K562 (cell line): Measurements from ENCODE around the gene ACOT7. TPM values are rescaled to one million over a fixed set of nuclear protein-coding genes. Genes with fewer than 3 reads are reported as not detected.

Experiments
- ATAC-seq: fragments of 200-7000 bp; cut with Tn5 transposase; 3 replicates; pipeline ENCODE4 v1.9.1; 2020; ENCODE audit warnings: moderate library complexity
- BruUV-seq: library from RNA; stranded (reverse); fragments of 400-500 nt; replicated peaks from 2 replicates; lab custom pipeline; 2021; lab: Mats Ljungman, UMichigan
- CTCF ChIA-PET: fragments of 300-600 bp; formaldehyde crosslinking; extraction: SDS; loops from one replicate; lab custom pipeline; 2021; ENCODE audit warnings: low intra/inter-chr PET ratio; lab: Yijun Ruan, JAX
- POLR2A ChIA-PET: fragments of 300-600, 350-650 bp; sonication (Branson Sonifier 250); formaldehyde crosslinking; extraction: SDS; loops from one replicate; lab custom pipeline; 2021; ENCODE audit warnings: antibody characterized with exemption, inconsistent platforms; lab: Yijun Ruan, JAX
- DNase-seq, 4 experiments: peaks; one replicate each; pipeline versions ENCODE4 v3.0.0 to v3.0.0-alpha.2; 2011 to 2018; ENCODE audit warnings: low spot score in 3 of 4, mixed read lengths in 3 of 4; ENCODE audit errors: extremely low read depth in 1 of 4
- FAIRE-seq: peaks from 2 replicates; lab custom pipeline; 2011; peaks lifted over from hg19 to GRCh38; lab: Jason Lieb, UNC
- H2AFZ ChIP-seq: 2 replicates; pipeline ENCODE4 v1.6.0; 2011; ENCODE audit warnings: low read depth, low read length, control low read depth, inconsistent platforms
- H3K27ac ChIP-seq: fragments of 200-600 bp; 3 replicates; pipeline ENCODE4 v1.8.0; 2011; ENCODE audit warnings: low read depth, mild to moderate bottlenecking, control low read depth, inconsistent platforms, low read length, moderate library complexity, mixed read lengths; ENCODE audit errors: extremely low read depth
- H3K27me3 ChIP-seq, 2 experiments: fragments of 300-600 bp in 1 of 2; 2 replicates in 1 of 2; 3 replicates in 1 of 2; pipeline versions ENCODE4 v1.6.0 to v1.8.0; 2011; ENCODE audit warnings: inconsistent platforms in 2 of 2, low read length in 2 of 2, mild to moderate bottlenecking in 1 of 2, mixed read lengths in 1 of 2, moderate library complexity in 1 of 2; ENCODE audit not compliant: control insufficient read depth in 2 of 2, insufficient read depth in 2 of 2
- H3K36me3 ChIP-seq: fragments of 300-600 bp; 3 replicates; pipeline ENCODE4 v1.8.0; 2011; ENCODE audit warnings: mild to moderate bottlenecking, low read length, inconsistent platforms; ENCODE audit not compliant: control insufficient read depth, insufficient read depth
- H3K4me1 ChIP-seq, 2 experiments: fragments of 200-600 bp in 1 of 2; replicated peaks in 1 of 2; 2 replicates in 1 of 2; 3 replicates in 1 of 2; pipeline versions ENCODE4 v1.5.1 to v1.8.0; 2011; ENCODE audit warnings: inconsistent platforms in 2 of 2, low read length in 2 of 2, mild to moderate bottlenecking in 1 of 2, mixed read lengths in 1 of 2, moderate library complexity in 1 of 2; ENCODE audit not compliant: control insufficient read depth in 2 of 2, insufficient read depth in 2 of 2
- H3K4me2 ChIP-seq: 2 replicates; pipeline ENCODE4 v1.6.1; 2011; ENCODE audit warnings: low read length, control low read depth, inconsistent platforms, mixed read lengths; ENCODE audit not compliant: insufficient read depth
- H3K4me3 ChIP-seq: fragments of 200-600 bp; sonication (generic), shearing (Covaris generic); 2 replicates; pipeline ENCODE4 v1.5.1; 2016; ENCODE audit warnings: control low read depth, inconsistent platforms
- H3K79me2 ChIP-seq: fragments of 200-600 bp; 3 replicates; pipeline ENCODE4 v1.8.0; 2011; ENCODE audit warnings: low read length, inconsistent platforms; ENCODE audit not compliant: control insufficient read depth, insufficient read depth
- H3K9ac ChIP-seq, 2 experiments: 2 replicates each; pipeline versions ENCODE4 v1.6.0 to v1.6.1; 2011; ENCODE audit warnings: low read depth in 2 of 2, low read length in 2 of 2, control low read depth in 1 of 2, inconsistent platforms in 1 of 2, mild to moderate bottlenecking in 1 of 2, mixed read lengths in 1 of 2; ENCODE audit not compliant: insufficient read depth in 1 of 2
- H3K9me1 ChIP-seq: one replicate; pipeline ENCODE4 v1.6.0; 2011; ENCODE audit warnings: inconsistent platforms, mild to moderate bottlenecking, low read length, moderate library complexity; ENCODE audit not compliant: control insufficient read depth, insufficient read depth
- H3K9me3 ChIP-seq: replicated peaks from 2 replicates; pipeline ENCODE4 v1.5.1; 2011; ENCODE audit warnings: low read depth, low read length, inconsistent platforms; ENCODE audit not compliant: control insufficient read depth, insufficient read depth
- H4K20me1 ChIP-seq: replicated peaks from 2 replicates; pipeline ENCODE4 v1.6.1; 2011; ENCODE audit warnings: low read length, inconsistent platforms, mixed read lengths; ENCODE audit not compliant: control insufficient read depth, insufficient read depth
- ARID3B ChIP-seq: fragments of 250-450 bp; sonication (Bioruptor Pico); IDR thresholded peaks from 2 replicates; pipeline ENCODE4 v1.4.0; 2020; ENCODE audit warnings: borderline replicate concordance
- CHCHD3 ChIP-seq: fragments of 250-450 bp; sonication (Bioruptor Pico); IDR thresholded peaks from 2 replicates; pipeline ENCODE4 v2.1.2; 2022; ENCODE audit warnings: mild to moderate bottlenecking
- HNRNPUL1 ChIP-seq: fragments of 200-400 bp; formaldehyde crosslinking; IDR thresholded peaks from 2 replicates; pipeline ENCODE4 v1.6.1; 2017; ENCODE audit warnings: low read length
- RBM14 ChIP-seq: fragments of 200-400 bp; formaldehyde crosslinking; IDR thresholded peaks from 2 replicates; pipeline ENCODE4 v1.6.1; 2018; ENCODE audit warnings: low read depth, mild to moderate bottlenecking, low read length, moderate library complexity, borderline replicate concordance; ENCODE audit not compliant: insufficient read depth
- TRIM28 ChIP-seq: fragments of 450-650 bp; IDR thresholded peaks from 2 replicates; pipeline ENCODE4 v1.6.1; 2017
- U2AF2 ChIP-seq: fragments of 200-400 bp; formaldehyde crosslinking; optimal IDR thresholded peaks from 2 replicates; pipeline ENCODE3; 2017; ENCODE audit warnings: low read depth, mild to moderate bottlenecking, low read length
- ZNF280B ChIP-seq: fragments of 250-450 bp; sonication (Bioruptor Pico); IDR thresholded peaks from 2 replicates; pipeline ENCODE4 v1.5.1; 2021; ENCODE audit warnings: mild to moderate bottlenecking
- WGBS: fragments of 100-300 bp; shearing (Covaris generic); methylation state at CpG from one replicate; pipeline ENCODE4 v1.1.6; 2016; ENCODE audit warnings: low coverage, mixed read lengths; ENCODE audit not compliant: insufficient coverage; ENCODE audit errors: missing lambda C conversion rate; 5-methylcytosine and 5-hydroxymethylcytosine counted together
- in situ Hi-C: fragments of 300-500 bp; cut with MboI; formaldehyde crosslinking; loops from 4 replicates; pipeline ENCODE4 v1.15.0; 2018; ENCODE audit warnings: inconsistent platforms, mixed read lengths
- intact Hi-C: fragments of 100-400 bp; cut with micrococcal nuclease; formaldehyde crosslinking; loops from 2 replicates; pipeline ENCODE4 v1.14.2; 2022
- polyA plus RNA-seq, 8 experiments: library from polyadenylated mRNA; depleted of rRNA in 4 of 8; stranded (reverse) in 5 of 8; unstranded in 3 of 8; fragments of >200 nt; fragmentation: Nextera tagmentation in 2 of 8; fragmentation: Illumina TruSeq in 1 of 8; extraction: Ambion mirVana in 2 of 8; extraction: Trizol in 1 of 8; gene quantifications; 2 replicates each; pipeline versions ENCODE4 v1.2.1 to v1.2.3, GENCODE V29; 2011 to 2014; ENCODE audit warnings: inconsistent platforms in 1 of 8, missing spikeins in 1 of 8
- total RNA-seq, 7 experiments: library from RNA; depleted of rRNA in 6 of 7; stranded (reverse); fragments of >200 nt in 6 of 7; fragmentation: Illumina TruSeq in 2 of 7; extraction: Trizol in 2 of 7; gene quantifications; 2 replicates each; pipeline versions ENCODE4 v1.2.1 to v1.2.3, GENCODE V29; 2011 to 2021; ENCODE audit warnings: low replicate concordance in 1 of 7

ACOT7 gene
- total and polyA plus RNA-seq, 9 of the 15 experiments (the other 6 are each of a cell fraction or from before 2014, with no cell fraction given): 7.0 to 92.6 (median 37.2) TPM

GRCh38 chr1:6254691-6255090, 138.9 kb downstream of the ACOT7 start:
- Histone ChIP-seq H3K4me3 (no peak overlapping the region), H3K36me3 (no peaks in the 10 kb centered on the region), H3K9me1 (peaks cover 10% of the 10 kb centered on the region), H3K9ac (no peak overlapping the region), H3K27ac (no peak overlapping the region), H3K27me3 (peaks cover 14 to 52% of the 10 kb centered on the region in 2 experiments; a peak in 4 of 5 replicates), H4K20me1 (peaks cover 38% of the 10 kb centered on the region), H3K4me2 (no peak overlapping the region), H3K4me1 (peaks cover 0 to 41% of the 10 kb centered on the region in 2 experiments; a peak in 2 of 5 replicates), H3K9me3 (no peaks in the 10 kb centered on the region), H2AFZ (no peak overlapping the region), H3K79me2 (no peaks in the 10 kb centered on the region)
- intact Hi-C loops: no loop called here
- CTCF ChIA-PET: no interaction called here
- TF ChIP-seq RBM14 (0 out of 2 replicates have a peak, but pooled peaks have one; percentile 54), TRIM28 (no peak), HNRNPUL1 (no peak), ZNF280B (CRISPR knock-in tag) (no peak), CHCHD3 (CRISPR knock-in tag) (no peak), U2AF2 (no peak), ARID3B (no peak)
- ATAC-seq (no peak), FAIRE-seq (no peak), DNase-seq (no peak)
- BruUV-seq: no TSS peak
- 47% methylated on average over 16 of the region's 16 CpGs for WGBS
- POLR2A ChIA-PET: no interaction called here
- in situ Hi-C loops: loop anchor here (25.0 kb wide), 1 partner anchor 958 kb away; no protein-coding TSS in a partner anchor
